Activated effector memory CD4-positive, alpha-beta T cell treated with Interleukin-2 at 50 U/mL for 16 hours (primary cell): ENCODE results near the gene JAM3.

ENCODE experiments used
- DNase-seq: peaks from one replicate; pipeline ENCODE4 v3.0.0-alpha.2; 2020

Gene JAM3

DNA sequence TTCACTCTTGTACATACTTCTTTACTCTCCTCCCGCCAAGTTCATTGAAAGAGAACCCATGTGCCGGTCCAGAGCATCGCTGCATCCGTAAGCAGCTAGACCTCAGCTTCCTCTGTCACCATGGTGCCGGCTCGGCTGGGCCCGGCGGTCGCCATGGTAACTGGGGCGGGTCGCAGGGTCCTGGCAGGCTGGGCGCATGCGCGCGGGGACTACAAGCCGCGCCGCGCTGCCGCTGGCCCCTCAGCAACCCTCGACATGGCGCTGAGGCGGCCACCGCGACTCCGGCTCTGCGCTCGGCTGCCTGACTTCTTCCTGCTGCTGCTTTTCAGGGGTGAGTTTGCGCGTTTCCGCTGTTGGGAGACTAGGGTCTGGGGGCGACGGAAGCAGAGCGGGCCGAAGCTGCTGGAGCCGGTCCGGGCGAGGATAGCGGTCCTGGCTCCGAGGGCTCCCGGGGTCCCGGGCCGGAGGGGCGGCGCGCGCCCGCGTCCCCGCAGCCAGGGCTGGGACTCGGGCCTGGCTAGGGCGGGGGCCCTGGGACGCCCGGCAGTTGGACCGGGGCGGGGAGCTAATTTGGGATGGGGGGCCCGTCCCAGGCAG lies at the start of gene JAM3:
JAM3 (plus strand) TSS at position 244 of the 597 bp plus-strand sequence; CDS start at position 256, 12 bp downstream.
- peak; percentile 94 for DNase-seq

DNA sequence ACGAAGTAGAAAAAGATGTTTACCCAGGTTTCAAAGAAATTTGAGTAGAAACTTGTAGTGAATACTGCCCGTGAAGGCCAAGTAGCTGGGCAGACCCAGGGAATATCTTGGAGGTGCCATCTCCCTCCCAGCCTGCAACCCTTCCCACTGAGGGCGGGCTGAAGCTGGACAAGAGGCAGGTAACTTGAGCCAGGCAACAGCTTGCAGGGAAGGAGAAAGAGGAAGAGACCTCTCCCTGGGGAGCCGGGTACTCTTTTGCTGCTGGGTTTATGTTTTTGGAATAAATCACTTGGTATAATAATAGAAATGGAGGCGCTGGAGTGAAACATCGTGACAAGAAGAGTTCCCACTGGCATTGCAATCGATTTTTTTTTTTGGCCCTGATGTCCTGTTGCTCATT lies 49.4 kb upstream of the JAM3 start:
- no peak for DNase-seq

DNA sequence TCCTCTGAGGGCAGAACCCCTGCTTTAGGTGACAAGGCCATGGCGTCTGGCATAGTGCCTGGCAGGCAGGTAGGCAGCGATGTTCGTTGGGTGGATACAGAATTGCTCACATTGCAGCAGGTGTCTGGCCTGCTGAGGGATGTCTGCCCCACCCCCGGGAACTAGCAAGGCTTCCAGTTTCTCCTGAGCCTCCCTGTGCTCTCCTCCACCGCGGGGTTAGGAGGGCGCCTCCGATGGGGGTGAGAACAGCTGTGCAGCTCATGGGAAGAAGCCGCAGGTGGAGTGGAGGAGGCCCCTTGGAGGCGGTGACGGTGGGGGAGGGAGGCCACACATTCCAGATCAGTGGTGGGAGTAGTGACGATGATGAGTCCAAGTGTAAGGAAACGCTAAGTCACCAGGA lies 48.3 kb upstream of the JAM3 start:
- no peak for DNase-seq

DNA sequence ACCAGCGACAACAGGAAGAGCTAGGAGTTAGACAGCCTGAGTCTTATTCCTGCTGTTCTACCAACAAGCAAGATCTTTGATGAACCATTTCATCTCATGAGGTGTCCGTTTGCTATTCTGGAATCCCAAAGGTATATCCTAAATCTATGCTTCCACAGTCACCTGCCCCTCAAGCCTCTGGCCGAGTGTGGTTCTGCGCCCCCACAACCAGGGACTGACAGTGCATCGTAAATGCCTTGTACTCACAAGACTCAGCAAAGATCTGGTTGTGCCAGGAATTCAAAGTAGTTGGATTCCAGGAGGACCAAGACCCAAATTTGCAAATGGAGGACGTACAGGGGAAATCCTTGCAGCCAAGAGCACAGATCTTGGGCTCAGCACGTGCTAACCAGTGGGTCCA lies 47.5 kb upstream of the JAM3 start:
- no peak for DNase-seq

DNA sequence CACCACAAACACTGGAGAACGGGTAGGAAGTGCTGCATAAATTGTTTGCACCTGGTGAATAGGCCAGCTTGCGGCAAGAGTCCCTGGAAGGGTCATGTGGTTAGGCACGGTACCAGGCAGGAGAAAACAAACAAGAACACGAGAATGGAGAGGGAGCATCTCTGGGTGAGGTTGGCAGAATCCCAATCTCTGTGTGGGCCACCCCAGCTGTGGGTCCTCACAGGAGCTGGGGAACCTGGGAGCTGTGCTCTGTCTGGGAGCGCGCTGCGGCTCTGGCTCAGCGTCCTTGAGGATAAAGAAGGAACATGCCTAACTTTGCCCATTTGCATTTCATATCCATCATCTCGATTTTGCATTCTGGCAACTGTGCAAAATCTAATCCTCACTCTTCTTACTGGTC lies 46.1 kb upstream of the JAM3 start:
- DNase-seq = no peak

DNA sequence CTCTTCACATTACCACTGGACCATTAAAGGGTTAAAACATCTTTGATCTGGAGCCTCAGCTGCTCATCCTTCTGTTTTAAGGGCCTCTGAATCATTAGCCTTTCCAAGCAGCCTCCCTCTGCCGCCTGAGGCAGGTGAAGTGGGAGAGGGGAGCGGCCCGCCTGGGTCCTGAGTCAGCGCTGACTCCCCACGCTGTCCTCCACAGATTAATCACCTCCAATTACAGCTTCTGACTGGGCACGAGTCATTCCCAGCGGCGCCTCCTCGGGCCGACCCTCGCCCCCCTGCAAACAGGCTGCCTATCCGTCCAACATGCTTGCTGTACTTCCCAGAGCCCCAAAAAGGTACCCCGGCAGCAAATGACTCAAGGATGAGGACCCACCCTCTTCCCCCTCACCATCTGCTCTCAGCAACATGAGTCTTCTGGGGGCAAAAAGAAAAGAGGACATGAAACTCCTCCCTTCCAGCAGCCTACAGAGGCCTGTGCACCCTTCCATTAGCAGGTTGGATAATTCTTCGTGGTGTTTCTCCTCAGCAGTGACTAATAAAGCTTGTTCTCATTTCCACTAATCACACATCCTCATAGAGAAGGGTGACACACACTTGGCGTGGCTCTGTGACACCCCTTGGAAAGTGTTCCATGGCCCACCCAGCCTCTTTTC lies 44.3 kb upstream of the JAM3 start:
- DNase-seq = no peak

DNA sequence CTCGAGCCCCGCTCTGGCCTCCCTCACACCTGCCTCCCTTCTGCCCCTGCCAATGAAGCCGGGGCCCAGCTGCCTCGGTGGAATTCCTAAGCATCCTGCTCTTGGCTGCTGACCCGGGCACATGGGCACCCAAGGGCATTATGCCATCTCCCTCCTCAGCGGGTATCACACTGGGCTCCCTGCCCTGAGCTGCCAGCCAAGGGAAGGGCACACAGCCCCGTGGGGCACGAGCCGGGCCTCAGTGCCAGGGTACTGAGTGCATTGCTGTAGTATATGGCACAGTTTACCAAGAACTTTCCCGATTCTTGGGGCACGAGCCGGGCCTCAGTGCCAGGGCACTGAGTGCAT lies 43.8 kb upstream of the JAM3 start:
- DNase-seq = no peak

DNA sequence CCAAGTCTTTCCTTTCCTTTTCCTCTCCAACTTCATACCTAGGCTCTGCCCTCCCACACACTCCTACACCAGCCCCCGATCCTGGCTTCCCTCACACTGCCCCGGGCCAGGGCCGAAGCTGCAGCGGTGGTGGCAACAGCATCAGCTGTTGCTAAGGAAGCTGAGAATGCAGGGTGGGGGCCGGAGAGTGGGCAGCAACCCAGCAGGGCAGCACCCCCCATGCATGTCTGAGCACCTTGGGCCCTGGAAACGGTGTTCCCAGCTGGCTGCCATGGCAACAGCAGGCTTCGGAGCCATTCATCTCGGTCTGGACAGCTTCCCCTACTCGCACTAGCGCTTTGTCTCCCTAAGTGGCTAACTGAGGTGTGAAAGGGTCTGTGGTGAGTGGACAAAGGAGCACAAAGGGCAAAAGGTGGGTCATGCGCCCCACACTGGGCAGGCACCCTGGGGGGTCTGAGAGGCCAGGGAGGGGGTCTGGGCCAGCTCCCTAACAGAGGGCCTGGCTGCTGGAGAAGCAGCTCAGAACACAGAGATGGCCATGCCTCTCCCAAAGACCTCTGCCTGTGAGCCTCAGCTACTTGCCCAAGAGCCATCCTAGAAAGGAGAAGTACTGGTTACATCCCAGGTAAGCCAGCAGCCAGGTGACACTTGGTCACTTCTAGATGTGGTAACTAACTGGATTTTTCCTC lies 42.1 kb upstream of the JAM3 start:
- DNase-seq = no peak

DNA sequence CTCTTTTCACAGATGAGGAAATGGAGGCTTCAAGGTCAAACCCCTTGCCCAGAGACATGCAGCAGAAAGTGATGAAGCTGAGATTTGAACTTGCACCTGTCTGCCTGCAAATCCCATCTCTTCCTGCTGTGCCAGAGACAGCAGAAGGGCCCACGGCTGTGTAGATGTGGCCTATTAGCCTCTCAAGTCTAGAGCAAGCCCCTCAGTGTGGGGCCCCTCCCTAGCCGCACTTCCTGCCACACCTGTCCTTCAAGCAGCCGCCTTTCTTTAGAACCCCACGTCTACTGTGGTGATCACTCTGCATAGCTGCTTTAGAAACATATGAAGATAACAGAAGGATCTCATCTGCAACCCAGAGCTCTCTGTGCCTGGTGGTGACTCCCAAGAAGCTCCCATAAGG lies 41.2 kb upstream of the JAM3 start:
- DNase-seq = peak; percentile 31

DNA sequence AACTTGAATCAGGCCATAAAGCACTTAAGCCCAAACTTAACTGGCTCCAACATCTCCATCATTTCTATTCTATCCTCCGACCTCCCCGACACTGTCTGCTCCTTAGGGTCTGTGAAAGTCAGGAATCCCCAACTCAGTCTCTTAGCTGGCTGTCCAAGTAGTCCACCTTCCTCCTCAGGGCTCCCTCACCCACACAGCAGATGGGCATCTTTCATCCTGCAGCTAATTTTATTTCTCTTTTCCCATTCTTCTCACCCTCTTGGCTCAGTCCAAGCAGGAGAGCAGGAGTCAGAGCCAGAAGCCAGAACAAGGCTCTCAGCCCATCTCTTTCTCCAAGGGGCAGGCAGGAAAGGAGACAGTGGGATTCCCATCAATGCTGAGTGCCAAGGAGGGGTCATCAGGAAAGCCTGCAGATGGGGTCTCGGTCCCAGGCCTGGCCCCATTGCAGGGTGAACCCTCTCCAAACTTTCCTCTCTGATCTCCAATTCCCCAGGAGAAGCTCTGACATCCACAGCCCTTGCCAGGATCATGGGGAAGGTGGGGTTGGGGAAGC lies 40.4 kb upstream of the JAM3 start:
- DNase-seq = no peak

DNA sequence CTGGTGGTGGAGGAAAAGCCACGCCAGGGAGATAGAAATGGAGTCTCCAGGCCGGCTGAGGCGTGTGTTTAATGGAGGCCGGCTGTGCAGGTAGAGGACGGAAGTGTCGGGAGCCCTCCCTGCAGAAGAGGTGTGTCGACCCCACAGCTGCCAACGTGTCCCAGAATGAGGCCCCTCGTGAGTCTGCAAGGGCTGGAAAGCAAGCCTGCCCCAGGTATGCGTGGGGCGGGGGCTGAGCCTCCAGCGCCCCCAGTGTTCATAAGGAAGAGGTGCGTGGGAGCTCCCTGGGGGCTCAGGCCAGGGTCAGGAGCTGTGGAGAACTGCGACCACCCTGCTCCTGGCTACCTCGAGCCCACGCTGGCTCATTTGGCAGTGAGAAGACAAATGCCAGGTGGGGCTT lies 38.0 kb upstream of the JAM3 start:
- no peak for DNase-seq

DNA sequence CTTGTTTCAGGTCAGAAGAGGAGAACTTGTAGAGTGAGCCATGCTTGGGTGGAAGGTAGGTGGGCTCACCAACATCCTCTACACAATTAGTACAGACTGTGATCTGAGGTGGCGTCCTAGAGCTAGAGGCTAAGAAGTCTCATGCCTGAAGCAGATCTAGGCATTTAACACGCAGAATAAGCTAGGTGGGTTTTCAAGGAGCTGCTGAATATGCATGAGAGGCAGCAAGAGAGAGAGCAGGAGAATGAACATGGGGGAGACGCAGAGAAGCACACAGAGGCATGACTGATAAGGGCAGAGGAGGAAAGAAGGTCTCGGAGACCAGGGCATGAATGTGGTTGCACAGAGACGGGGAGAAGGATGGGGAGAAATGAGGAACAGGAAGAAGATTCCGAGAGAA lies 36.8 kb upstream of the JAM3 start:
- DNase-seq = no peak

DNA sequence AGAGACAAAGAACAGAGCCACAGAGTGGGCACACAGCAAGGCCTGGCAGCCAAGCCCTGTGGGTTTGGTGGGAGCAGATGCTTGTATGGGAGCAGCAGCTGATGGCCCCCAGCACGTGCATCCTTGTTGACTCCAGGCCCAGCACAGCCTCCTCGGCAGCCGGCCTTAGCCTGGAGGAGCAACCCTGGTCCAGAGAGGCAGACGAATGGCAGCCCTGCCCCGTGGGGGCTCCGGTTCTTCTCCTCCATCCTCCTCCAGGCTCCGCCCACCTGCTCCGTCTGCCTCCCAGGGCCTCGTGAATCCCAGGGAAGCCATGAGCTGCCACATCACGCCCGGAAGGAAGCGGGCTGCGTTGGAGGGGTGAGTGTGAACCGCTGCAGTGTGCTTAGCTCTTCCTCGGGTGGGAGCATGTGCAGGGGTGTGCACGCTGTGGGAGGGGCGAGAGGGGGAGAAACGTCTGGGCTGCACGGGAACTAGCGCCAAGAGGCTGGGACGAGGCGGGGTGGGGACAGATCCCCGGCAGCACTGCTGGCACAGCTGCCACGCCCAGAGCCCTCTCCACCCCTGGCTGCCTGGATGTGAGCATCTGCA lies 36.3 kb upstream of the JAM3 start:
- DNase-seq = no peak

DNA sequence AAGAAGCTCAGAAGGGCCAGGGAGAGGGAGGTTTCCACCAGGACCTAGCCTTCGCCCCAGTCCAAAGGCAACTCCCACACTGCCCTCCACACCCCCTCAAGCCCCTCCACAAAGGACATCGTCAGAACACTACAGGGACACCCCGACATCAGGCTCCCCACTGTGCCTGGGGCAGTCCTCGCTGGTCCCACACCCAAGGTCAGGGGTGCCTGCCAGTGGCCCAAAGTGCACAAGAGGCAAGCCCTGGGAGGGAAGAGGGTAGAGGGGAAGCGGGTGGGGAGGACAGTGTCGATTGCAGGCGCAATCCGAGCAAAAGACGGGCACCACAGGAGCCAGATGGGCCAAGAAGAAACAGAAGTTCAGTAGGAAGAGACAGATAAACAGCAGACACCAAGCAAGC lies 35.6 kb upstream of the JAM3 start:
- no peak for DNase-seq

DNA sequence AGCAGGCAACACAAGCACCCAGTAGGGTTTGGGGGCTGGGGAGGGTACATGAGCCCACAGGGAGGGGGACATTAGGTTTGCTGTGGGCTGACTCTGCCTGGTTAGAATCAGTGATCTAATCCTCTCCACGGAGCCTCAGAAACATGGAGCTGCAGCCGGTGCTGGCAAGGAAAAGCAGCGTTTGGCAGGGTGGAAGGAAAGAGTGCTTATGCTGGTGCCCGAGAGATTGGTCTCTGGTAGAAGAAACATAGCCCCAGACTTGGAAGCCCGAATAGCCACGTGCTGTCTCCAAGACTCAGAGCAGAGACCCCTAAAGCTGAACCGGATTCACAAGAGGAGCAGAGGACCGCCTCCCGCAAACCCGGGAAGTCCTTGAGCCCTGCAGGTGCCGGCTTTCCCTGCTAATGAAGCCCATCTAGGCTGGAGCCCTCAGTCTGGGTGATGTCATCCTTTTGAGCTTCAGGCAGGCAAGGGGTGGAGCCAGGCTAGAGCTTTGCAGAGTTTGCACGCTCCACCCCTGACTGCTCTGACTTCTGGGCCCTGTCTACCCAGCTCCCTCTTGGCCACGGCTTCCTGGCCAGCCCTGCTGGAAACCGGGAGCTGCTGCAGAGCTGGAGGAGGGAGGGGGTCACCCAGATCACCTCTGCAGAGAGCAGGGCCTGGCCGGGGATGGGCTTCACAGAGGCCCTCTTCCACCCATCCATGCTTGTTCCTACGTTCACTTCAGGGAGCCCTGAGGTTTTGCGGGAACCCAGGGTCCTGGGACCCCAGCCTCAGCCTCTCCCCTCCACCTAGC lies 35.0 kb upstream of the JAM3 start:
- DNase-seq = peak; percentile 56

DNA sequence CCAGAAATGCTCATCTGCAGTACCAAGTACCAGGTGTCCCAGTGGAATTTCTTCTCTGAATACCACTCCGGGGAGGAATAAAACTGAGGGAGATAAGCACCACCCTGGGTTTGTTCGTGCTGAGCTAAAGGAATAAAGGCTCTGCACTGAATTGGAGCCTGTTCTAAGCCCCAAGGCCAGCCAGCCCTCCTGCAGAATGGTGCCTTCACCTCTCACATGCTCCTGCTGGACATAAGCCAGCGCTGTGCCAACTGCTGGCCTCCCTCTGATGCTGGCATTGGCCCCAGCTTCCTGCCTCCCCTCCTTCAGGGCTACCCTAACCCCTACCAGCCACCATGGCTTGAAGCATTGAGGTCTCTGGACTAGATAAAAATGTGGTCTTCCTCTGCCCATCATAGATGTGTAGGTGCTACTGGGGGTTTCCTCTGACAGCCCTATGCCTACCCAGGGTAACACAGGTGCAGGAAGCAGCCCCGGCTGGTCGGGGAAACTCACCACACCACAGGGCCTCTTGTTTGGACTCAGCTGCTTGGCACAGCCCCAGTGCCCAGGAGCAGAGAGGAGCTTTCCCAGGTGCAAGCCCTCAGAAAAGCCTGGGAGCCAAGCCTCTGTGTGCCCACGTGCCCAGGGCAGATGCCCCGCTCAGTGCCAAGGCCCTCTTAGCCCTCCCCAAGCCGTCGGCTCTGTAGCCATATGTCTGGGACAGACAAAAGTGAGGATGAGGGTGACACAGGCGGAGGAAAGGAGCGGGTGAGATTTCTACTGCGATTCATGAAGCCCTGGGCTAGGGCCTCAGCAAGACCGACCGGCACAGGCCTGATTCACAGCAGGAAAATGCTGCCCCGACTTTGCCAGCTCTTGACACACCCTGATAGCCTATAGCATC lies 34.1 kb upstream of the JAM3 start:
- no peak for DNase-seq

DNA sequence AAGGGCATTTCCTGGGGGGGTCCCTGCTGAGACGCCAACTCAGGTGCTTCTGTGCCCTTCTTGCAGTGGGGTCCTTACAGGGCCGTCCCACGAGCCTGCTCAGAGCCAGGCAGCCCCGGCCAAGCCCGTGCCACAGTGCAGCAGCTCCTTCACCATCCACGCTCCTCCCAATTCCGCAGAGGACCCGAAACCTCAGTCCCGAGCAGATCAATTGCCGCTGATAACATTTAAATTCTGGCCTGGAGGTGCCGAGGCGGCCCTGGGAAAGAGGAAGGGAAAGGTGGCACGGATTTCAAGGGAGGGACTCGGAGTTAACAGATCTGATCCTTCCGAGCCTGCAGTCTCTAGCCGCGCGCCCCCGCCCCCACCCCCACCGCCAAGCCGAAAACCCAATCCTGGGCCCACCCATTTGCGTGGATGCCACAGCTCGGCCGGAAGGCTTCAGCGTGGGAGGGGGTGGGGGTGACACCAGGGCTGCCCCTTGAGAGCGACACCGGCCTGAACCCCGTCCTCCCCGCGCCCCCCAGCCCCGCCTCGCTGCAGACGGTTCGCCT lies 32.3 kb upstream of the JAM3 start:
- DNase-seq = no peak

DNA sequence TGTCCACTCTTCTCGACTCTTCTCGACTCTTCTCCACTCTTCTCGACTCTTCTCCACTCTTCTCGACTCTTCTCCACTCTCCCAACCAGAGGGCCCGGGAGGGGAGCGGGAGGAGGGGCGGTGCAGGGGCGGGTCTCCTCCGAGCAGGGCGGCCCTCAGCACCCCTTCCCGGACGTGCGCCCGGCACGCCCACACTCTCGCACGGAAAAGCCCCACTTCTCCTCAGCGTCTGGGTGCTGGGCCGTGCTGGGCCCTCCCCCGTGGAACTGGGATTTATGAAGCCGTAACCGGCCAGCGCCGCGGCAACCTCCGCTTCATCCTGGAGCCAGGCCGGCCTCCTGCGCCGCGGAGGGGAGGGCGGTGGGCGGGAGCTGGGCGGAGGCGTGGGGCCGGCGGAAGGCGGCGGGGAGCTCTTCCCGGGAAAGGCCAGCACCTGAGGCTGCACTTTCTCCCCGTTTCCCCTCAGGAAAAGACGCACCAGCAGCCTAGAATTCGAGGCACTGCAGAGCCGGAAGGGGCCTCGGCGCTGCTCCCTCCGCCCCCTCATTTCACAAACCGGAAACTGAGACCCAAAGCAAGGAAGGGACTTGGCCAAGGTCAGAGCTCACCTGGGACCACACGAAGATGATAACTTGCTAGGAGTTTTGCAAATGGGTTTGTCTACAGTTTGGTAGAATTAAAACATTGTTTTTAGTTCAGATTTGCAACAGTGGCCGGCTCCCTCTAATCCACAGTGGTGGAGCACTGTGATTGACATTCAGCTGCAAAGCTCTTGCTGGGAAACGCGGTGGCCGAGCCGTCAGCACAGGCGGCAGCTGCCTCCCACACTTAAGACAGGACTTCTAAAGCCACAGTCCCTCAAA lies 31.6 kb upstream of the JAM3 start:
- DNase-seq = peak; percentile 56

DNA sequence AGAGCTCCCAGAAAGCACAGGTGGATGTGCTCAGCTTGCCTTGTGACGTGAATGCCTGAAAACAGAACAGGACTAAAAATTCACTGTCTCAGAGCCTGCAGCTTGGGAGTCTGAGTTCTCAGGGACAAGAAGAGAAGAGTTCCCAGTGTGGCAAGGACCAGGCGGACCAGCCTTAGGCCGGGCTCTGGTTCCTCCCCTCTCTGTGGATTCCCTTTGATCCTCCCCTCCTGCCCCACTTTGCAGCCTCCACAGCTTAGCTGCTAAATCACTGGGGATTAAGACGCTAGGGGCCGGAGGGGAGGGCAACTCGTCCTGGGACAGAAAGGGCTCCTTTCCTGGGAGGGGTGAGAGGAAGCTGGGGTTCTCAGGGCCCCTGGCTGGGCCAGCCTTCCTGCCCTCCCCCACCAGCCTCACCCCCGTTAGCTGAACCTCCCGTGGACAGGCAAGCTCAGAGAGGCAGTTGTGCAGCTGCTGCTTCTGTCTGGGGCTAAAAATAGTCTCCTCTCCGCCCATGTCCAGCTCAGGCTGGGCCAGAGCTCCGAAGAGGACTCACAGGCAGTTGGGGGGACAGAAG lies 29.9 kb upstream of the JAM3 start:
- no peak for DNase-seq

DNA sequence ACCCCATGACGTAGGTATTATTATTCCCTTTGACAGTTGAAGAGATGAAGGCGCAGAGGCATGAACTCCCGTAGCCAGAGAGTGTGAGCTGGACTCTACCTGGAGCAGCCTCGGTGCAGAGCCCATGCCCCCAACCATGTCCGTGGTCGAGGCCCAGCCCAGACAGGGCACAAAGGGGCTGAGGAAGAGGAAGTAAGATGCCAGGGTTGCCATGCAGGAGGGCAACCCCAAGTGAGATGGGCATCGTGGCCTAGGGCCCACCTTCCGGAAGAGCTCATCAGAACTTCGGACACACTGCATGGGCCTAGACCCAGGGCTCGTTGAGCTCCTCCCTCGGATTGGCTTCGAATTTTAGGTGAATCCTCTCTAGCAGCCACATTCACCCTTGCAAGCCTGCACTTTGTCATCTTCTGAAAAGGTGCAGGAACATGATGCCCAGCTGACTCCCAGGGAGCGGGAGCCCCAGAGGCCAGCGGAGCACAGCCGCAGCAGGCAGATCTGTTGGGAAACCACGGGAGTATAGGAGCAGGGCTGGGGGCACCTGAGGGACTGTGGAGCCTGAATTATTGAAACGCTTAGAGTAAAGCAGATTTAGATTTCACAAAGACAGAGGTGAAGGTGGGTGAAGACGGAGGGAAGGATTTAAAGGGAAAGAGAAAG lies 29.0 kb upstream of the JAM3 start:
- no peak for DNase-seq
